HG03064 (cell line): ENCODE measurements around the gene SAP130.
"Not testable (repeated sequence)": the region's sequence is repeated elsewhere in the genome, so short reads cannot be mapped to it uniquely, and the experiment has no call there.

Experiments
- ATAC-seq: cut with Tn5 transposase; IDR thresholded peaks from one replicate; pipeline ENCODE4 v1.9.1; 2021; ENCODE audit warnings: low read depth; ENCODE audit not compliant: unreplicated experiment

Gene SAP130

GRCh38 chr2:127953849-127954248 is 74.0 kb downstream of the SAP130 start:
- no peak for ATAC-seq

- ATAC-seq, result no peak
These were observed 74.6 kb downstream of the SAP130 start for GRCh38 chr2:127953128-127953718.

GRCh38 chr2:127951026-127951425 is 76.8 kb downstream of the SAP130 start:
- no peak for ATAC-seq

- ATAC-seq, result no peak
These were observed 77.6 kb downstream of the SAP130 start for GRCh38 chr2:127950264-127950663.

- no peak for ATAC-seq
These were observed 82.6 kb downstream of the SAP130 start for GRCh38 chr2:127945281-127945680.

GRCh38 chr2:127943186-127943585 is 84.7 kb downstream of the SAP130 start:
- ATAC-seq, result no peak

- ATAC-seq, result no peak
These were observed 85.9 kb downstream of the SAP130 start for GRCh38 chr2:127942002-127942401.

- ATAC-seq, result no peak
These were observed 86.4 kb downstream of the SAP130 start for GRCh38 chr2:127941461-127941860.

GRCh38 chr2:127940641-127941040 is 87.2 kb downstream of the SAP130 start:
- ATAC-seq, result no peak

- no peak for ATAC-seq
These were observed 92.5 kb downstream of the SAP130 start for GRCh38 chr2:127935337-127935736.

- ATAC-seq, result no peak
These were observed 95.5 kb downstream of the SAP130 start for GRCh38 chr2:127932199-127932876.

- ATAC-seq, result no peak
These were observed 98.4 kb downstream of the SAP130 start for GRCh38 chr2:127929449-127929848.

GRCh38 chr2:127927384-127927783 is 100.5 kb downstream of the SAP130 start:
- no peak for ATAC-seq

GRCh38 chr2:127917916-127918315 is 109.9 kb downstream of the SAP130 start:
- ATAC-seq, result no peak

GRCh38 chr2:127913808-127914457 is 113.9 kb downstream of the SAP130 start:
- no peak for ATAC-seq

- no peak for ATAC-seq
These were observed 116.1 kb downstream of the SAP130 start for GRCh38 chr2:127911737-127912136.

GRCh38 chr2:127910415-127910814 is 117.4 kb downstream of the SAP130 start:
- ATAC-seq, result no peak

GRCh38 chr2:127909019-127909418 is 118.8 kb downstream of the SAP130 start:
- no peak for ATAC-seq

GRCh38 chr2:127907733-127908400 is 120.0 kb downstream of the SAP130 start:
- not testable (repeated sequence) for ATAC-seq

- no peak for ATAC-seq
These were observed 121.5 kb downstream of the SAP130 start for GRCh38 chr2:127906206-127906926.
